GM12878 (cell line): ENCODE measurements around the gene EGFR. TPM values are rescaled to one million over a fixed set of nuclear protein-coding genes. Genes with fewer than 3 reads are reported as not detected.

Experiments
- ATAC-seq: fragments of 200-7000 bp; cut with Tn5 transposase; 3 replicates; pipeline ENCODE4 v1.9.1; 2020; ENCODE audit warnings: mild to moderate bottlenecking, moderate library complexity
- BruUV-seq: library from RNA; stranded (reverse); fragments of 400-500 nt; replicated peaks from 2 replicates; lab custom pipeline; 2021; lab: Mats Ljungman, UMichigan
- CTCF ChIA-PET: fragments of 300-600 bp; sonication (Branson Sonifier 250); formaldehyde crosslinking; extraction: SDS; loops from one replicate; lab custom pipeline; 2021; ENCODE audit warnings: inconsistent platforms; lab: Yijun Ruan, JAX
- POLR2A ChIA-PET: fragments of 350-600 bp; formaldehyde crosslinking; extraction: SDS; loops from one replicate; lab custom pipeline; 2021; ENCODE audit warnings: inconsistent platforms; lab: Charles Lee
- RAD21 ChIA-PET: fragments of 300-600 bp; sonication (Branson Sonifier 250); formaldehyde crosslinking; loops from one replicate; lab custom pipeline; 2023; ENCODE audit warnings: antibody characterized with exemption; ENCODE audit not compliant: unreplicated experiment; lab: Charles Lee
- SMC1A ChIA-PET: fragments of 300-600 bp; sonication (Branson Sonifier 250); formaldehyde crosslinking; loops from one replicate; lab custom pipeline; 2023; ENCODE audit not compliant: unreplicated experiment, uncharacterized antibody; lab: Charles Lee
- DNase-seq: peaks from one replicate; pipeline ENCODE4 v3.0.0-alpha.2; 2011; ENCODE audit warnings: low read depth, low spot score
- FAIRE-seq: peaks from 3 replicates; lab custom pipeline; 2011; peaks lifted over from hg19 to GRCh38; lab: Jason Lieb, UNC
- H2AFZ ChIP-seq: 2 replicates; pipeline ENCODE4 v1.6.0; 2011; ENCODE audit warnings: low read depth, low read length, control low read depth; ENCODE audit not compliant: control insufficient read depth
- H3K27ac ChIP-seq: 2 replicates; pipeline ENCODE4 v1.5.1; 2011; ENCODE audit warnings: control low read depth; ENCODE audit not compliant: control insufficient read depth, insufficient read depth
- H3K27me3 ChIP-seq, 2 experiments: replicated peaks in 1 of 2; 2 replicates each; pipeline versions ENCODE4 v1.6.0 to v1.6.1; 2011; ENCODE audit warnings: low read length in 1 of 2; ENCODE audit not compliant: control insufficient read depth in 2 of 2, insufficient read depth in 2 of 2
- H3K36me3 ChIP-seq, 2 experiments: 2 replicates each; pipeline ENCODE4 v1.5.1; 2011; ENCODE audit warnings: low read length in 1 of 2; ENCODE audit not compliant: control insufficient read depth in 2 of 2, insufficient read depth in 2 of 2
- H3K4me1 ChIP-seq: 2 replicates; pipeline ENCODE4 v1.6.1; 2011; ENCODE audit warnings: mild to moderate bottlenecking, low read length, moderate library complexity, mixed read lengths; ENCODE audit not compliant: control insufficient read depth, insufficient read depth
- H3K4me2 ChIP-seq: 2 replicates; pipeline ENCODE4 v1.6.0; 2011; ENCODE audit warnings: control low read depth; ENCODE audit not compliant: control insufficient read depth, insufficient read depth
- H3K4me3 ChIP-seq: fragments of 200-600 bp; sonication (generic); 2 replicates; pipeline ENCODE4 v1.5.1; 2016
- H3K79me2 ChIP-seq: 2 replicates; pipeline ENCODE4 v1.6.0; 2011; ENCODE audit warnings: low read length; ENCODE audit not compliant: control insufficient read depth, insufficient read depth
- H3K9ac ChIP-seq: 2 replicates; pipeline ENCODE4 v1.8.0; 2011; ENCODE audit warnings: low read length, control low read depth, mixed read lengths; ENCODE audit not compliant: control insufficient read depth, insufficient read depth
- H3K9me3 ChIP-seq: replicated peaks from 3 replicates; pipeline ENCODE4 v1.5.1; 2011; ENCODE audit warnings: mild to moderate bottlenecking, low read length; ENCODE audit not compliant: control insufficient read depth, insufficient read depth
- H4K20me1 ChIP-seq: 2 replicates; pipeline ENCODE4 v1.6.0; 2011; ENCODE audit not compliant: control insufficient read depth, insufficient read depth
- CREB1 ChIP-seq: IDR thresholded peaks from 2 replicates; pipeline ENCODE4 v1.6.1; 2012; ENCODE audit warnings: low read depth, mild to moderate bottlenecking, inconsistent platforms
- EED ChIP-seq: sonication (generic); IDR thresholded peaks from 2 replicates; pipeline ENCODE4 v1.6.1; 2016; ENCODE audit warnings: antibody characterized with exemption, low read depth
- EGR1 ChIP-seq, 2 experiments: IDR thresholded peaks; 1 replicate in 1 of 2; 2 replicates in 1 of 2; pipeline ENCODE4 v1.6.1; 2011 to 2012; ENCODE audit warnings: low read depth in 2 of 2, low read length in 2 of 2, borderline replicate concordance in 1 of 2, mild to moderate bottlenecking in 1 of 2, moderate library complexity in 1 of 2
- KAT2A ChIP-seq: conservative IDR thresholded peaks from 2 replicates; pipeline ENCODE4 v1.6.1; 2011; ENCODE audit warnings: low read depth, low read length; ENCODE audit not compliant: control insufficient read depth
- POLR2AphosphoS2 ChIP-seq: IDR thresholded peaks from 2 replicates; pipeline ENCODE4 v1.6.1; 2011; ENCODE audit warnings: low read depth, mild to moderate bottlenecking, low read length, improper control_type of control experiment, moderate library complexity
- RAD51 ChIP-seq: fragments of 450-650 bp; IDR thresholded peaks from 2 replicates; pipeline ENCODE4 v1.6.1; 2016; ENCODE audit warnings: moderate library complexity, mild to moderate bottlenecking, inconsistent platforms
- RELA ChIP-seq: fragments of 450-650 bp; IDR thresholded peaks from 2 replicates; pipeline ENCODE4 v1.8.0; 2014; ENCODE audit warnings: borderline replicate concordance; ENCODE audit not compliant: partially characterized antibody
- SIN3A ChIP-seq: IDR thresholded peaks from 2 replicates; pipeline ENCODE4 v1.6.1; 2012; ENCODE audit warnings: low read depth, low read length, improper control_type of control experiment
- TCF3 ChIP-seq: IDR thresholded peaks from 2 replicates; pipeline ENCODE4 v1.6.1; 2012; ENCODE audit warnings: low read depth, mild to moderate bottlenecking, low read length, borderline replicate concordance; ENCODE audit not compliant: insufficient read depth
- TCF7 ChIP-seq: IDR thresholded peaks from 2 replicates; pipeline ENCODE4 v1.6.1; 2014; ENCODE audit warnings: antibody characterized with exemption, borderline replicate concordance
- ZNF687 ChIP-seq: fragments of 450-650 bp; IDR thresholded peaks from 2 replicates; pipeline ENCODE4 v1.6.1; 2017; ENCODE audit warnings: mild to moderate bottlenecking, moderate library complexity
- WGBS: methylation state at CpG from one replicate; pipeline ENCODE4 v1.1.6; 2016; ENCODE audit warnings: low lambda C conversion rate; ENCODE audit not compliant: insufficient replicate concordance, insufficient coverage; ENCODE audit errors: missing lambda C conversion rate; 5-methylcytosine and 5-hydroxymethylcytosine counted together
- in situ Hi-C: fragments of 300-500 bp; cut with MboI; formaldehyde crosslinking; loops from 9 replicates; pipeline ENCODE4 v1.14.3; 2018; ENCODE audit warnings: mixed read lengths
- intact Hi-C: fragments of 100-400 bp; cut with micrococcal nuclease; formaldehyde crosslinking; loops from one replicate; pipeline ENCODE4 v1.14.2; 2022; ENCODE audit not compliant: unreplicated experiment
- polyA plus RNA-seq, 11 experiments: library from polyadenylated mRNA; depleted of rRNA in 4 of 11; unstranded in 6 of 11; stranded (reverse) in 5 of 11; fragments of >200 nt; fragmentation: Nextera tagmentation in 4 of 11; fragmentation: Illumina TruSeq in 1 of 11; extraction: Ambion mirVana in 4 of 11; extraction: Trizol in 1 of 11; gene quantifications; 1 replicate in 1 of 11; 2 replicates in 10 of 11; pipeline versions ENCODE4 v1.2.1 to v1.2.3, GENCODE V29; 2011 to 2016; ENCODE audit warnings: inconsistent platforms in 2 of 11, missing spikeins in 2 of 11, low read depth in 1 of 11
- total RNA-seq, 4 experiments: library from RNA; depleted of rRNA in 3 of 4; stranded (reverse); fragments of >200 nt in 3 of 4; fragmentation: Illumina TruSeq in 1 of 4; extraction: Trizol in 1 of 4; gene quantifications; 2 replicates each; pipeline versions ENCODE4 v1.2.1 to v1.2.3, GENCODE V29; 2013 to 2021
- TF ChIP-seq, protein P1 (sequence below): fragments of 150-350 bp; IDR thresholded peaks from 2 replicates; pipeline ENCODE4 v1.6.1; 2014; ENCODE audit warnings: mild to moderate bottlenecking, low read depth, low read length

Gene EGFR
- total and polyA plus RNA-seq, 10 of the 15 experiments (the other 5 are each of a cell fraction or from before 2014, with no cell fraction given), result 0.01 to 0.31 TPM; not detected in 8

- Histone ChIP-seq H2AFZ (no peak overlapping the region), H3K9ac (no peak overlapping the region), H3K4me1 (no peaks in the 10 kb centered on the region), H3K4me2 (no peak overlapping the region), H3K9me3 (no peaks in the 10 kb centered on the region; the same call in 2 of the 3 replicates), H3K27ac (no peak overlapping the region)
- intact Hi-C loops, result no loop called here
- DNase-seq (no peak), FAIRE-seq (no peak)
- SMC1A ChIA-PET, result interaction anchor here (1.3 to 2.1 kb wide), 2 partner anchors 9 to 17 kb away, joined by 3 to 4 read pairs; no protein-coding TSS in a partner anchor
- CTCF ChIA-PET, result interaction anchor here (0.6 to 1.0 kb wide), 3 partner anchors 13 to 392 kb away, joined by 3 to 6 read pairs (median 3); no protein-coding TSS in a partner anchor
- TF ChIP-seq TCF7, result no peak
- TF ChIP-seq, all 136 proteins: peak for 0
- RAD21 ChIA-PET, result no interaction called here
- H4K20me1 ChIP-seq, result no peaks in the 10 kb centered on the region
- BruUV-seq, result no TSS peak
- no peaks in the 10 kb centered on the region; a peak in 1 of 4 replicates for H3K27me3 ChIP-seq
- H3K36me3 ChIP-seq, result no peaks in the 10 kb centered on the region
- no peak overlapping the region for H3K4me3 ChIP-seq
- WGBS, result 50% methylated on average over 11 of the region's 11 CpGs
- POLR2A ChIA-PET, result no interaction called here
- in situ Hi-C loops, result no loop called here
- H3K79me2 ChIP-seq, result no peaks in the 10 kb centered on the region
- ATAC-seq, result no peak
Observed at GRCh38 chr7:55163733-55164132, 144.9 kb downstream of the EGFR start.

DNA sequence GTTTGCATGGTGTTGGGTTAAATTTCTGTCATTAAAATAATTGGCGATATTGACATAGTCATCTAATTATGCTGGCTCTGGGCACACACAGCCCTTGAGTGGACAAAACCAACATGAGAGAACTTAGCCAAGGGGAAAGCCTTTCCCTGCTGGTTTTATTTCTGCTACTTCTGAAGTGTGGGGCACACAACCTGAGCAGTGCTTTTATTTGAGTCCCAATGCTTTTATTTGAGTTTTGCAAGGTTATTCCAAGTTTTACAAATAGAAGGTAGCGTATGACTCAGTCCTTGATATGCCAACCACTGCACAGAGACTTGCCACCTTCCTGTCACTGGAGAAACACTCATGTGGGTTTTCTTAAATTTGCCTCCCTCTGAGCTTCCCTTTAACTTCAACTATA, 145.7 kb downstream of the EGFR start:
- FAIRE-seq, result no peak
- RAD21 ChIA-PET, result no interaction called here
- no TSS peak for BruUV-seq
- Histone ChIP-seq H4K20me1 (no peaks in the 10 kb centered on the region), H3K9ac (no peak overlapping the region), H3K27ac (no peak overlapping the region), H3K4me3 (no peak overlapping the region), H3K4me1 (no peaks in the 10 kb centered on the region), H3K27me3 (no peaks in the 10 kb centered on the region; a peak in 2 of 4 replicates), H3K9me3 (no peaks in the 10 kb centered on the region; the same call in 2 of the 3 replicates), H3K36me3 (no peaks in the 10 kb centered on the region), H3K4me2 (no peak overlapping the region), H2AFZ (no peak overlapping the region), H3K79me2 (no peaks in the 10 kb centered on the region)
- no peak for ATAC-seq
- POLR2A ChIA-PET, result no interaction called here
- in situ Hi-C loops (no loop called here), intact Hi-C loops (no loop called here)
- SMC1A ChIA-PET, result interaction anchor here (1.3 to 2.1 kb wide), 2 partner anchors 9 to 18 kb away, joined by 3 to 4 read pairs; no protein-coding TSS in a partner anchor
- WGBS, result 69% methylated on average over 2 of the region's 2 CpGs
- no peak for DNase-seq
- CTCF ChIA-PET, result no interaction called here
- TF ChIP-seq RELA (no peak), RAD51 (no peak), SIN3A (no peak), CREB1 (no peak), TCF3 (no peak), KAT2A (no peak), ZNF687 (no peak), EGR1 (IDR thresholded peaks at IDR 0.05; ENCODE audit: borderline replicate concordance in 1 of 2, low read depth in 2 of 2, low read length in 2 of 2) (no peak), POLR2AphosphoS2 (no peak), EED (no peak)
- TF ChIP-seq, protein P1, sequence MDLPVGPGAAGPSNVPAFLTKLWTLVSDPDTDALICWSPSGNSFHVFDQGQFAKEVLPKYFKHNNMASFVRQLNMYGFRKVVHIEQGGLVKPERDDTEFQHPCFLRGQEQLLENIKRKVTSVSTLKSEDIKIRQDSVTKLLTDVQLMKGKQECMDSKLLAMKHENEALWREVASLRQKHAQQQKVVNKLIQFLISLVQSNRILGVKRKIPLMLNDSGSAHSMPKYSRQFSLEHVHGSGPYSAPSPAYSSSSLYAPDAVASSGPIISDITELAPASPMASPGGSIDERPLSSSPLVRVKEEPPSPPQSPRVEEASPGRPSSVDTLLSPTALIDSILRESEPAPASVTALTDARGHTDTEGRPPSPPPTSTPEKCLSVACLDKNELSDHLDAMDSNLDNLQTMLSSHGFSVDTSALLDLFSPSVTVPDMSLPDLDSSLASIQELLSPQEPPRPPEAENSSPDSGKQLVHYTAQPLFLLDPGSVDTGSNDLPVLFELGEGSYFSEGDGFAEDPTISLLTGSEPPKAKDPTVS, result no peak
